ENCODE results near the gene ZNRF3.

Gene ZNRF3

DNA sequence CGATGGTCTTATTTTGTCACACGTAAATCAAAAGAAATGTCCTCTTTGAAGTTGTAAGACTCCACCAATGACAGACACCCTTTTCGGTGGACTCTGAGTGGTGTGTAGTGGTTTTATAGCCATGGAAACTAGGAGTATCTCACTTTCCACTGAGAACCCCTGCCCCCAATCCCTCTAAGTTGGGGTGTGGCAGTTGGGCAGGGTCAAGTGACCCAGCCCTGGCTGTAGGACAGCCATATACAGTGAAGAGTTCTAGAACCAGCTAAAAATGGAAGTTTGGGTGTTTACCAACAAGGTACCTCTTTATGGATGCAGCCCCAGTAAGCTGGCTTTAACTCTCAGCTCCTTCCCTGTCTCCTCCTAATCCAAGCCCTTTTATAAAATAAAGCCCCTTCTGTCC lies 173.1 kb downstream of the ZNRF3 start:
- TF ChIP-seq, protein P1, sequence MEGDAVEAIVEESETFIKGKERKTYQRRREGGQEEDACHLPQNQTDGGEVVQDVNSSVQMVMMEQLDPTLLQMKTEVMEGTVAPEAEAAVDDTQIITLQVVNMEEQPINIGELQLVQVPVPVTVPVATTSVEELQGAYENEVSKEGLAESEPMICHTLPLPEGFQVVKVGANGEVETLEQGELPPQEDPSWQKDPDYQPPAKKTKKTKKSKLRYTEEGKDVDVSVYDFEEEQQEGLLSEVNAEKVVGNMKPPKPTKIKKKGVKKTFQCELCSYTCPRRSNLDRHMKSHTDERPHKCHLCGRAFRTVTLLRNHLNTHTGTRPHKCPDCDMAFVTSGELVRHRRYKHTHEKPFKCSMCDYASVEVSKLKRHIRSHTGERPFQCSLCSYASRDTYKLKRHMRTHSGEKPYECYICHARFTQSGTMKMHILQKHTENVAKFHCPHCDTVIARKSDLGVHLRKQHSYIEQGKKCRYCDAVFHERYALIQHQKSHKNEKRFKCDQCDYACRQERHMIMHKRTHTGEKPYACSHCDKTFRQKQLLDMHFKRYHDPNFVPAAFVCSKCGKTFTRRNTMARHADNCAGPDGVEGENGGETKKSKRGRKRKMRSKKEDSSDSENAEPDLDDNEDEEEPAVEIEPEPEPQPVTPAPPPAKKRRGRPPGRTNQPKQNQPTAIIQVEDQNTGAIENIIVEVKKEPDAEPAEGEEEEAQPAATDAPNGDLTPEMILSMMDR (conservative IDR thresholded peaks at IDR 0.05; ENCODE audit: low read depth, low read length), result no peak
- H3K4me3 ChIP-seq (ENCODE audit: low read length), result no peak overlapping the region
- DNase-seq (ENCODE audit: low read depth), result no peak

DNA sequence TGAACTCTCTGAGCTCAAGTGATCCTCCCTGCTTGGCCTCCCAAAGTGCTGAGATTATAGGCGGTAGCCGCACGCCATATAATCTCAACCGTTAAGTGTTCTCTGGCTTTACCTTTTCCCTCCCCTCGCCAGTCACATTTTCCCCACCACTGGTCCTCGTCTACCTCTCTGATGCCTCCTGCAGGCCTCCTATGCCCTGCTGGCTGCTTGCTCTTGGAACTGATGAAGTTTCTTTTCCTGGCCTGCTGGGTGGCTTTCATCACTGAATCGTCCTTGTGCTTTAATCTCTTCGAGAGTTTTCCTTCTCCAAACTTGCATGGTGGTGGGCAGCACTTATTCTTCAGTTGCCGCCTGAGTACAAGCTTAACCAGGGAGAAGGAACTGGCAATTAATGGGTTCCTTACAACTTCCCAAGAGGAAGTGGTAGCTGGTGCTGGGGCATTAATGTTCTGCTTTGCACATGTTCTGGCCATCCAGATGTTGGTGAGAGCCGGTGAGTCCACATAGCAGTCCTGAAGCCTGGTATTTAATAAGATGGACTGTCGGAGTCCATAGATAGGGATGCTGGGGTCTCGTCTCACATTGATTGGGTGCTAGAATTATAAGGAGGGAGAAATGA lies 177.0 kb downstream of the ZNRF3 start:
- TF ChIP-seq, protein P1 (conservative IDR thresholded peaks at IDR 0.05; ENCODE audit: low read depth, low read length), result no peak
- no peak overlapping the region for H3K4me3 ChIP-seq (ENCODE audit: low read length)
- DNase-seq (ENCODE audit: low read depth), result no peak

DNA sequence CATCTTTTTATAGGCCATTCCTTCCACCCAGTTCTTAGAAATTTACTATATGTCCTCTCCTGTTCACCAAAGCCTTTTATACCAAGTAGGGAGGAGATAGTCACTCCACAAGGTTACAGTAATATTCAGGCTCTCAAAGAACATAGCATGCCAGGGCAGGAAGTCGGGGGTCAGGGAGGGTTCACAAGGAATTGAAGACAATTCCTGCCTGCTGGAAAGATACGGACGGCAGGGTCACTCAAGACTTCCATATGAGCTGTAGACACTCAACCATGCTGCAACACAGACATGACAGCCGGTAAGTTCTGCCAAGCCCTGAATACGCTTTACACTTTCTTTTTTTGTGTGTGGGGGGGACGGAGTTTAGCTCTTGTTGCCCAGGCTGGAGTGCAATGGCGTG lies 177.6 kb downstream of the ZNRF3 start:
- H3K4me3 ChIP-seq (ENCODE audit: low read length), result no peak overlapping the region
- no peak for DNase-seq (ENCODE audit: low read depth)
- TF ChIP-seq, protein P1 (conservative IDR thresholded peaks at IDR 0.05; ENCODE audit: low read depth, low read length), result no peak

DNA sequence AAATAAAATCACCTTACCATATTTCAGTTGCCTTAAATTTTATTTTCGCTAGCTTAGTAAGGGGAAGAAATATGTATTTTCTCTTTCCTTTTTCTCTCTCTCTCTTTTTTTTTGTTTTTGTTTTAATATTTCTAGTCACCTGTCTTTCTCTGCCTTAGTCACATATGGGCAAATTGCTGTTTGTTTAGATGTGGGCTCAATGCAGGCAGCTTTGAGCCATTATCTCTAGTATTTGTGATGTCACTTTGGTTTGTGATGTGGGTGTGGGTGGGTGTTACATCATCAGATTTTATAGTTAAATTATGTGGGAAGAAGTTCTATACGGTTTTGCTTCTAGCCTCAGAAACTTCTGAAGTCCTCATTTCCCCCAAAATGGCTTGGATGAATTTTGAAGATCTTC lies 178.4 kb downstream of the ZNRF3 start, which contains the start of gene C22orf31:
Gene C22orf31, minus strand, starts transcription at position 59 of the 400 bp plus-strand sequence. Its CDS starts 39 bp downstream, at position 20.
- TF ChIP-seq, protein P1 (conservative IDR thresholded peaks at IDR 0.05; ENCODE audit: low read depth, low read length), result no peak
- no peak for DNase-seq (ENCODE audit: low read depth)
- no peak within 1 kb of the TSS for H3K4me3 ChIP-seq (ENCODE audit: low read length)

DNA sequence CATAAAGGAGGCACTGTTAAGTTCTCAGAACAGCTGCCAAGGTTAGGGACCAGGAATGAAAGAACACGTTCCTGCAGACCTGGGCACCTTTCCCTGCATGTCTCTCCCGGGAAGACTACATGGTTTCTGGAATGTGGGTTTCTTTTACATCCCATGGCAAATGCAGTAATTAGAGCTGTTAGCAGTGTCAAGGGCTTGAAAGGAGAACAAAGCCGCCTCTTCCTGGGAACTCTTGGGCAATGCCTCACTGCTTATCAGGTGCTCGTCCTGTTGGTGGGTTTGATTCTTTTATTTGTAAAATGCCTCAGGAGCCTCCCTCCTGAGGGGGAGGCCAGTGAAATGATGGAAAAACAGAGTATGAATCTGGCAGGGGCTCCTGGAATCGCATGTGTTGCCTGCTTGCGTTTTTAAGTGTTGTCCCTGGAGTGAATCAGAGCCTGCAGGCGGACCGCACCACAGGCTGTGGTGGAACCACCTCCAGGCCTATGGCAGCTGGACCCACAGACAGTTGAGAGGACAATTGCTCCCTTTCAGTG lies 179.0 kb downstream of the ZNRF3 start:
- H3K4me3 ChIP-seq (ENCODE audit: low read length), result no peak overlapping the region
- TF ChIP-seq, protein P1 (conservative IDR thresholded peaks at IDR 0.05; ENCODE audit: low read depth, low read length), result no peak
- no peak for DNase-seq (ENCODE audit: low read depth)

DNA sequence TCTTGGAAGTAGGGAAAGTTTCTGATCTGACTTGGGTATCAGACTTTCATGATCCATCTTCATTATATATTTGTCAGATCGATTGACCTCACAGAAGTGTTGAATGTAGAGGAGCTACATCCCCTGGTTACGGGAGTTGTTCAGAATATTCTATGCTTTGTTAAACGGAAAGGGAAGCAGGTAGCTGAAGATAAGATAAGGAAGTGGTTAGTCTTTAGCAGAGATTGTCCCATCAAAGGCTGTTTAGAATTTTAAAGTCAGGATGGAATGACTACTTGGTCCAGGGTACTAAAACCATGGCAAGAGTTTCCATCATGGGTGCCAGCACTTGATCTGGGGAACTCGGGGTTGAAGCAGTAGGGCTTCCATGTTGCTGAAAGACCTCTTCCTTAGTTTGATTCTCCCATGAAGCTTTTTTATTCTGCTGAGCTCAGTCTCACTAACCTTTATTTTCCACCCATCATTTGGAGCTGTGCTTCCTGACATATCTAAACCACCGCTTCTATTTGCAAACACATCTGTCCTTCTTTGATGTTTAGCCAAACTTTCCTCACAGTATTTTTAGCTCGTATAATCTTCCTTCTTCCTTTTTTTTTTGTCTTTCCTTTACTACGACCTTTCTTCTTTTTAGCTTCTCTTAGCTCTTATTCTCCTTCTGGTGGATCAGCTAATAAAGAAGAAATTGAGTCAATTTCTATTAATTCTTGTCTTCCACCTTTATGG lies 182.3 kb downstream of the ZNRF3 start:
- no peak for DNase-seq (ENCODE audit: low read depth)
- TF ChIP-seq, protein P1 (conservative IDR thresholded peaks at IDR 0.05; ENCODE audit: low read depth, low read length), result no peak
- H3K4me3 ChIP-seq (ENCODE audit: low read length), result no peak overlapping the region

All from retinal pigment epithelial cell (primary cell).